HG03342 (cell line): ENCODE measurements around the gene HGF.

Experiments used
- ATAC-seq: cut with Tn5 transposase; IDR thresholded peaks from one replicate; pipeline ENCODE4 v1.9.1; 2021; ENCODE audit warnings: mild to moderate bottlenecking, moderate library complexity; ENCODE audit not compliant: unreplicated experiment

HGF gene

GRCh38 chr7:81687062-81687461, 82.8 kb downstream of the HGF start:
- no peak for ATAC-seq

GRCh38 chr7:81685270-81685868, 84.5 kb downstream of the HGF start:
- ATAC-seq, result peak; percentile 23

- peak; percentile 97 for ATAC-seq
Measured at GRCh38 chr7:81684514-81685269, 85.2 kb downstream of the HGF start.

- no peak for ATAC-seq
Measured at GRCh38 chr7:81684033-81684432, 85.8 kb downstream of the HGF start.

GRCh38 chr7:81682873-81683272, 87.0 kb downstream of the HGF start:
- ATAC-seq, result no peak

- peak; percentile 40 for ATAC-seq
Measured at GRCh38 chr7:81680120-81680519, 89.7 kb downstream of the HGF start.

GRCh38 chr7:81676813-81677212, 93.0 kb downstream of the HGF start:
- no peak for ATAC-seq

- ATAC-seq, result no peak
Measured at GRCh38 chr7:81676105-81676811, 93.6 kb downstream of the HGF start.

- ATAC-seq, result no peak
Measured at GRCh38 chr7:81674431-81674830, 95.4 kb downstream of the HGF start.

GRCh38 chr7:81672872-81673271, 97.0 kb downstream of the HGF start:
- ATAC-seq, result no peak

GRCh38 chr7:81669476-81670105, 100.3 kb downstream of the HGF start:
- no peak for ATAC-seq

GRCh38 chr7:81666209-81666608, 103.6 kb downstream of the HGF start:
- no peak for ATAC-seq

- ATAC-seq, result no peak
Measured at GRCh38 chr7:81665236-81665635, 104.6 kb downstream of the HGF start.

- no peak for ATAC-seq
Measured at GRCh38 chr7:81664304-81664703, 105.5 kb downstream of the HGF start.

- ATAC-seq, result no peak
Measured at GRCh38 chr7:81662531-81662930, 107.3 kb downstream of the HGF start.

- no peak for ATAC-seq
Measured at GRCh38 chr7:81659697-81660395, 110.0 kb downstream of the HGF start.

GRCh38 chr7:81657551-81657950, 112.3 kb downstream of the HGF start:
- no peak for ATAC-seq

- ATAC-seq, result no peak
Measured at GRCh38 chr7:81655271-81655670, 114.6 kb downstream of the HGF start.

- no peak for ATAC-seq
Measured at GRCh38 chr7:81652225-81652624, 117.6 kb downstream of the HGF start.
